Thyroid gland (tissue), 4 donors: ENCODE results near the gene ARMC2. TPM values are rescaled to one million over a fixed set of nuclear protein-coding genes. Genes with fewer than 3 reads are reported as not detected.
A peak's percentile ranks its signal among the peaks of the same experiment; 100 is the strongest.

ENCODE experiments used
- DNase-seq, 2 donors: peaks; one replicate each; pipeline ENCODE4 v3.0.0-alpha.2; 2019
- H3K27ac ChIP-seq, 3 donors: fragments of 200-600 bp; sonication (generic); 1 replicate in 2 of 3; 2 replicates in 1 of 3; pipeline ENCODE4 v1.5.1; 2016 to 2019; ENCODE audit warnings: mild to moderate bottlenecking in 1 of 3, moderate library complexity in 1 of 3
- H3K27me3 ChIP-seq: fragments of 200-600 bp; sonication (generic); one replicate; pipeline ENCODE4 v1.5.1; 2019
- H3K36me3 ChIP-seq, 2 donors: fragments of 200-600 bp; sonication (generic); one replicate each; pipeline ENCODE4 v1.5.1; 2016 to 2019
- H3K4me1 ChIP-seq, 2 donors: fragments of 200-600 bp; sonication (generic); one replicate each; pipeline ENCODE4 v1.5.1; 2017 to 2019
- H3K4me3 ChIP-seq, 3 donors: fragments of 200-600 bp; sonication (generic); replicated peaks in 1 of 3; 1 replicate in 2 of 3; 2 replicates in 1 of 3; pipeline ENCODE4 v1.5.1; 2016; ENCODE audit warnings: mild to moderate bottlenecking in 1 of 3
- H3K9me3 ChIP-seq: fragments of 200-600 bp; sonication (generic); one replicate; pipeline ENCODE4 v1.5.1; 2017
- POLR2A ChIP-seq, 2 donors: fragments of 450-650 bp; IDR thresholded peaks; one replicate each; pipeline ENCODE4 v1.6.1; 2017; ENCODE audit warnings: antibody characterized with exemption in 2 of 2, mild to moderate bottlenecking in 2 of 2, moderate library complexity in 1 of 2
- WGBS, 2 donors: methylation state at CpG; one replicate each; pipeline ENCODE4 v1.1.5; 2017; 5-methylcytosine and 5-hydroxymethylcytosine counted together
- intact Hi-C: fragments of 100-400 bp; cut with DNase I; formaldehyde crosslinking; loops from one replicate; pipeline ENCODE4 v1.15.1; 2023
- total RNA-seq, 4 donors: library from RNA; depleted of rRNA; stranded (reverse); fragments of >200 nt; gene quantifications; one replicate each; pipeline ENCODE4 v1.2.3, GENCODE V29; 2016
- TF ChIP-seq, protein P1 (sequence below), 6 experiments: fragments of 200-600 bp in 3 of 6; fragments of 450-650 bp in 3 of 6; sonication (generic) in 3 of 6; IDR thresholded peaks; one replicate each; pipeline ENCODE4 v1.5.1; 2016 to 2019; ENCODE audit warnings: antibody characterized with exemption in 6 of 6, mild to moderate bottlenecking in 2 of 6, inconsistent platforms in 1 of 6, moderate library complexity in 1 of 6

ARMC2 gene
- total RNA-seq, 4 donors from 2014 or later: 5.2 to 9.3 (median 6.9) TPM

DNA sequence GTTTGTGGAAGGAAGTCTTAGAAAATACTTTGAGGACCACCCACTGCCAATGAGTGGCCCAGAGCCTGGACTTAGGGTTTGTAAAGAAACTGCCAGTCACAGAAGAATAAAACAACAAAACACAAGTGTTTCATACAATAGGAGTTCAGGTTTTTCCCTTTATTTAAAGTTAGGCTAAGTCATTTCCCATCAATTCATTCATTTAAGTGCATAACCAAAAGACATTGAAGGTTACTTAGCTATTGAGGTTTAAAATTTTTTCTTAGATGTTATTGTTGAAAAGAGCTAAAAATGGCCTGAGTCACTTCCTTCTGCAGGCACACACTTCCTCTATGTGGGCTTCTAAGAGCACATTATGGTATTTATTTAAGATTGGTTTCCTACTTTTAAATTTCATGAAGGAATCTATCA is 54.2 kb downstream of the ARMC2 start:
- intact Hi-C loops: no loop called here
- TF ChIP-seq POLR2A (IDR thresholded peaks at IDR 0.05): no peak
- TF ChIP-seq, protein P1, sequence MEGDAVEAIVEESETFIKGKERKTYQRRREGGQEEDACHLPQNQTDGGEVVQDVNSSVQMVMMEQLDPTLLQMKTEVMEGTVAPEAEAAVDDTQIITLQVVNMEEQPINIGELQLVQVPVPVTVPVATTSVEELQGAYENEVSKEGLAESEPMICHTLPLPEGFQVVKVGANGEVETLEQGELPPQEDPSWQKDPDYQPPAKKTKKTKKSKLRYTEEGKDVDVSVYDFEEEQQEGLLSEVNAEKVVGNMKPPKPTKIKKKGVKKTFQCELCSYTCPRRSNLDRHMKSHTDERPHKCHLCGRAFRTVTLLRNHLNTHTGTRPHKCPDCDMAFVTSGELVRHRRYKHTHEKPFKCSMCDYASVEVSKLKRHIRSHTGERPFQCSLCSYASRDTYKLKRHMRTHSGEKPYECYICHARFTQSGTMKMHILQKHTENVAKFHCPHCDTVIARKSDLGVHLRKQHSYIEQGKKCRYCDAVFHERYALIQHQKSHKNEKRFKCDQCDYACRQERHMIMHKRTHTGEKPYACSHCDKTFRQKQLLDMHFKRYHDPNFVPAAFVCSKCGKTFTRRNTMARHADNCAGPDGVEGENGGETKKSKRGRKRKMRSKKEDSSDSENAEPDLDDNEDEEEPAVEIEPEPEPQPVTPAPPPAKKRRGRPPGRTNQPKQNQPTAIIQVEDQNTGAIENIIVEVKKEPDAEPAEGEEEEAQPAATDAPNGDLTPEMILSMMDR (IDR thresholded peaks at IDR 0.05): no peak
- H3K27ac ChIP-seq: peak overlapping the region in 1 of 3 donors; percentile 67
- peaks cover 11 to 13% of the 10 kb centered on the region in 2 donors for H3K4me1 ChIP-seq
- H3K4me3 ChIP-seq: no peak overlapping the region
- no peak for DNase-seq
- no peaks in the 10 kb centered on the region for H3K27me3 ChIP-seq
- H3K36me3 ChIP-seq: no peaks in the 10 kb centered on the region
- no peaks in the 10 kb centered on the region for H3K9me3 ChIP-seq

- intact Hi-C loops: no loop called here
- 77 to 84% methylated on average over 1 of the region's 1 CpG for WGBS, 2 donors
- Histone ChIP-seq H3K4me3 (no peak overlapping the region), H3K9me3 (no peaks in the 10 kb centered on the region), H3K27ac (peak overlapping the region in 2 of 3 donors; percentile 29 to 67), H3K36me3 (no peaks in the 10 kb centered on the region), H3K27me3 (no peaks in the 10 kb centered on the region), H3K4me1 (peaks cover 11 to 13% of the 10 kb centered on the region in 2 donors)
- TF ChIP-seq POLR2A (IDR thresholded peaks at IDR 0.05): no peak
- TF ChIP-seq, protein P1 (IDR thresholded peaks at IDR 0.05): no peak
- DNase-seq: no peak
Observed at GRCh38 chr6:108903796-108904195, 55.6 kb downstream of the ARMC2 start.

- Histone ChIP-seq H3K4me1 (peaks cover 11 to 13% of the 10 kb centered on the region in 2 donors), H3K27me3 (no peaks in the 10 kb centered on the region), H3K27ac (peak overlapping the region in 1 of 3 donors; percentile 67), H3K4me3 (no peak overlapping the region), H3K36me3 (no peaks in the 10 kb centered on the region), H3K9me3 (no peaks in the 10 kb centered on the region)
- 83 to 87% methylated on average over 3 of the region's 3 CpGs for WGBS, 2 donors
- intact Hi-C loops: no loop called here
- DNase-seq: no peak
- TF ChIP-seq, protein P1 (IDR thresholded peaks at IDR 0.05): no peak
- TF ChIP-seq POLR2A (IDR thresholded peaks at IDR 0.05): no peak
Observed at GRCh38 chr6:108904741-108905140, 56.5 kb downstream of the ARMC2 start.

DNA sequence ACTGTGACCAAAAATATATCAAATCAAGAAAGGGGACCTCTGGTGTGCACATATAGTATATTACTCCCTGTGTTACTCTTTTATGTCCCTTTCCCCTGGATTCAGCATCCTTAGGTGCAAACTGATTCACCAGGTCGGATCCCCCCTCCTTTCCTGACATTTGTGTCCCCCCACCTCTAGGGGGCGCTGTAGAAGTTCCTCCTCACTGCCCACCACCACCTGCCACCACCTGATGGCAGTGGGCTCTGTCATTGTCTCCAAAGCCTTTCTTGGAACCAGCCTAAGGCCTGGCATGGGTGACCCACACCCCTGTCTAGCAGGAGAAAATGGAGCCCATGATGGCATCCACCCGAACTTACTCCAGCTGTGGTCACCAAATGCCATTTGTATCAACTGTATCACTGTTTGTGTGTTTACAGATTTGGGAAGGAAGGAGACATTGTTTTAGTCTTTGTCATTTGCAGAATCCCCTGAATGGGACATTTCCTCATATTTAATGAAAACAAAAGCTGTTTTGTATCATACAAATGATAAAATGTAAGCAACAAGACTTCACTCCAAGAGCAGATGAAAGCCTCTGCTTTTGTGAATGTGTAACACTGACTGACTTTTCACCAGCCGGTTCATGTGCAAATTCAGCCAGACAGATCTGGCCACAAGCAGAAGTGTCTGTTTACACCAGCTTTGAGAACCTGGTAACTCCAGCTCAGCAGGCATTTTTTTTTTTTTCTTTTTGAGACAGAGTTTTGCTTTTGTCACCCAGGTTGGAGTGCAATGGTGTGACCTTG is 66.2 kb downstream of the ARMC2 start:
- WGBS, 2 donors: 68 to 72% methylated on average over 4 of the region's 4 CpGs
- Histone ChIP-seq H3K27me3 (no peaks in the 10 kb centered on the region), H3K27ac (no peak overlapping the region), H3K4me1 (no peaks in the 10 kb centered on the region), H3K36me3 (no peaks in the 10 kb centered on the region), H3K9me3 (no peaks in the 10 kb centered on the region), H3K4me3 (no peak overlapping the region)
- intact Hi-C loops: no loop called here
- no peak for TF ChIP-seq POLR2A (IDR thresholded peaks at IDR 0.05)
- TF ChIP-seq, protein P1 (IDR thresholded peaks at IDR 0.05): peak in 2 of 6 experiments; percentile 11 to 24
- DNase-seq: no peak

GRCh38 chr6:108915258-108915657 is 67.0 kb downstream of the ARMC2 start:
- no peaks in the 10 kb centered on the region for H3K4me1 ChIP-seq
- DNase-seq: no peak
- H3K27ac ChIP-seq: no peak overlapping the region
- WGBS, 2 donors: 88 to 95% methylated on average over 5 of the region's 5 CpGs
- H3K9me3 ChIP-seq: no peaks in the 10 kb centered on the region
- intact Hi-C loops: no loop called here
- no peaks in the 10 kb centered on the region for H3K27me3 ChIP-seq
- no peaks in the 10 kb centered on the region for H3K36me3 ChIP-seq
- H3K4me3 ChIP-seq: no peak overlapping the region
- TF ChIP-seq, protein P1 (IDR thresholded peaks at IDR 0.05): no peak
- TF ChIP-seq POLR2A (IDR thresholded peaks at IDR 0.05): no peak
